Measurements from ENCODE around the gene POLR3E. TPM values are rescaled to one million over a fixed set of nuclear protein-coding genes. Genes with fewer than 3 reads are reported as not detected.

Gene POLR3E
- total and polyA plus RNA-seq, 2 experiments from 2014 or later = 24.9 to 65.3 TPM

- DNase-seq (ENCODE audit: low read depth in 1 of 2, low spot score in 1 of 2) = peak in 1 of 2 donors; percentile 71
- no peak overlapping the region for H3K27ac ChIP-seq
- H3K36me3 ChIP-seq = no peaks in the 10 kb centered on the region
- H3K27me3 ChIP-seq = no peaks in the 10 kb centered on the region
- no peak for TF ChIP-seq CTCF (IDR thresholded peaks at IDR 0.05; ENCODE audit: low read depth, low read length)
- H3K9me3 ChIP-seq (ENCODE audit: low read depth) = no peaks in the 10 kb centered on the region
- no peaks in the 10 kb centered on the region for H3K4me1 ChIP-seq (ENCODE audit: low read depth)
- no peak overlapping the region for H3K4me3 ChIP-seq
Observed at GRCh38 chr16:22370038-22370820, 73.0 kb downstream of the POLR3E start.

DNA sequence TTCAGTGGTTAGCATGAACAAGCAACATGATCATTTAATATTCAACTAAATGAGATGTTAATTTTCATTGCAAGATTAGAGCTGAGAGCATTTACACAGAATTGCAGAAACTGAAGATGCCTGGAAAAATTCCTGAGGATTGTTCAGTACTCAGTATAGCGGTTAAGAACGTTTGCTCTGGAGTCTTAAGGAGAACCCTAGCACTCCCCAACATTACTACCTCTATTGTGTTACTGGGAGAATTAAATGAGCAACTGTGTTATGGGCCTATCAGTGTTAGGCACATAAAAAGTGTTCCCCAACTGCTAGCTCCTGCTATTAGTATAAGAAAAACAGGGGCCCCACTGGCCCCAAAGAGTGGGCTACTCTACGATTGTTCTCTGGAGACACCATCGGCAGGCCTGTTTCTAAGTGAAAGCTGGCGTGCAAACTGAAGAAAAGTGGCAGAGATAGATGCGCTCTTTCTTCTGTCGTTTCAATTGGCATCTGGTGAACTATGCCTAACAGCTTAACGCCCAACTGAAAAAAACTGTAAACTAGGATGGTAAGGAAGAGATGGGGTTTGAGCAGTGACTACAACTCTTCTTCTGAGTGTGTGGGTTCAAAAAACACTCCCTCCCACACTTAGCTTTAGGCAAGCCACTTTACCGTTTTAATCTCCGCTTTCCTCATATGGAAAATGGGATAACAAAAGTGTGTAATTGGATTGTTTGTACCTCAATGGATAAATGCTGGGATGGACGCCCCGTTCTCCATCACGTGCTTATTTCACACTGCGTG, 75.9 kb downstream of the POLR3E start:
- H3K9me3 ChIP-seq (ENCODE audit: low read depth) = no peaks in the 10 kb centered on the region
- H3K4me1 ChIP-seq (ENCODE audit: low read depth) = no peaks in the 10 kb centered on the region
- peak overlapping the region; percentile 61 for H3K4me3 ChIP-seq
- no peaks in the 10 kb centered on the region for H3K36me3 ChIP-seq
- H3K27me3 ChIP-seq = peaks cover 6% of the 10 kb centered on the region
- no peak for DNase-seq (ENCODE audit: low read depth in 1 of 2, low spot score in 1 of 2)
- H3K27ac ChIP-seq = no peak overlapping the region
- no peak for TF ChIP-seq CTCF (IDR thresholded peaks at IDR 0.05; ENCODE audit: low read depth, low read length)

- no peaks in the 10 kb centered on the region for H3K4me1 ChIP-seq (ENCODE audit: low read depth)
- DNase-seq (ENCODE audit: low read depth in 1 of 2, low spot score in 1 of 2) = peak in 1 of 2 donors; percentile 42
- no peak for TF ChIP-seq CTCF (IDR thresholded peaks at IDR 0.05; ENCODE audit: low read depth, low read length)
- H3K4me3 ChIP-seq = peak overlapping the region; percentile 61
- no peak overlapping the region for H3K27ac ChIP-seq
- H3K36me3 ChIP-seq = no peaks in the 10 kb centered on the region
- no peaks in the 10 kb centered on the region for H3K9me3 ChIP-seq (ENCODE audit: low read depth)
- peaks cover 6% of the 10 kb centered on the region for H3K27me3 ChIP-seq
Observed at GRCh38 chr16:22373662-22374310, 76.6 kb downstream of the POLR3E start.

GRCh38 chr16:22374311-22375116, 77.3 kb downstream of the POLR3E start, which contains the start of gene CDR2:
Gene CDR2, minus strand, starts transcription at chr16:22374619. Its CDS starts 310 bp downstream, at chr16:22374309.
- H3K4me1 ChIP-seq (ENCODE audit: low read depth) = no peaks in the 10 kb centered on the region
- DNase-seq (ENCODE audit: low read depth in 1 of 2, low spot score in 1 of 2) = peak; percentile 98 to 99
- H3K9me3 ChIP-seq (ENCODE audit: low read depth) = no peaks in the 10 kb centered on the region
- no peak for TF ChIP-seq CTCF (IDR thresholded peaks at IDR 0.05; ENCODE audit: low read depth, low read length)
- no peak within 1 kb of the TSS for H3K27ac ChIP-seq
- H3K27me3 ChIP-seq = peaks cover 6% of the 10 kb centered on the region
- H3K36me3 ChIP-seq = no peaks in the 10 kb centered on the region
- H3K4me3 ChIP-seq = peak within 1 kb of the TSS; percentile 61

All from cardiac muscle cell (in vitro differentiated cells and primary cell).